GM21786 (cell line): ENCODE results near the gene RPF1.
"Not testable (repeated sequence)": the region's sequence is repeated elsewhere in the genome, so short reads cannot be mapped to it uniquely, and the experiment has no call there.

ENCODE experiments used
- ATAC-seq: cut with Tn5 transposase; IDR thresholded peaks from one replicate; pipeline ENCODE4 v1.9.1; 2021; ENCODE audit not compliant: unreplicated experiment

The RPF1 gene

GRCh38 chr1:84492726-84493125 is 13.7 kb downstream of the RPF1 start:
- no peak for ATAC-seq

- peak; percentile 60 for ATAC-seq
Measured at GRCh38 chr1:84493747-84494146, 14.7 kb downstream of the RPF1 start.

- ATAC-seq = no peak
Measured at GRCh38 chr1:84496498-84496897, 17.4 kb downstream of the RPF1 start.

GRCh38 chr1:84497631-84498275 is 18.7 kb downstream of the RPF1 start:
- ATAC-seq = no peak

GRCh38 chr1:84502927-84503326 is 23.9 kb downstream of the RPF1 start:
- ATAC-seq = no peak

- no peak for ATAC-seq
Measured at GRCh38 chr1:84504580-84505492, 25.8 kb downstream of the RPF1 start.

- peak; percentile 29 for ATAC-seq
Measured at GRCh38 chr1:84505493-84506001, 26.5 kb downstream of the RPF1 start.

GRCh38 chr1:84506002-84506728 is 27.1 kb downstream of the RPF1 start, which contains the start of the genes GNG5 and SPATA1:
Gene GNG5 (minus strand): TSS chr1:84506581. CDS start chr1:84506091, 490 bp downstream.
Gene SPATA1 (plus strand): TSS chr1:84506386. CDS start chr1:84516360, 9,974 bp downstream.
- ATAC-seq = peak; percentile 77

GRCh38 chr1:84506729-84507453 is 27.8 kb downstream of the RPF1 start:
- no peak for ATAC-seq

- not testable (repeated sequence) for ATAC-seq
Measured at GRCh38 chr1:84507887-84508286, 28.8 kb downstream of the RPF1 start.

- no peak for ATAC-seq
Measured at GRCh38 chr1:84508510-84508909, 29.4 kb downstream of the RPF1 start.

GRCh38 chr1:84509029-84509428 is 30.0 kb downstream of the RPF1 start:
- ATAC-seq = no peak

- no peak for ATAC-seq
Measured at GRCh38 chr1:84510165-84510564, 31.1 kb downstream of the RPF1 start.

- no peak for ATAC-seq
Measured at GRCh38 chr1:84510668-84511067, 31.6 kb downstream of the RPF1 start.

- no peak for ATAC-seq
Measured at GRCh38 chr1:84524590-84524989, 45.5 kb downstream of the RPF1 start.

GRCh38 chr1:84525779-84526178 is 46.7 kb downstream of the RPF1 start:
- ATAC-seq = no peak

GRCh38 chr1:84538599-84538998 is 59.5 kb downstream of the RPF1 start:
- peak; percentile 76 for ATAC-seq

GRCh38 chr1:84539972-84540371 is 60.9 kb downstream of the RPF1 start:
- no peak for ATAC-seq

GRCh38 chr1:84540759-84541158 is 61.7 kb downstream of the RPF1 start:
- ATAC-seq = no peak

GRCh38 chr1:84541679-84542078 is 62.6 kb downstream of the RPF1 start:
- ATAC-seq = no peak
